HG02973 (cell line): Measurements from ENCODE around the gene SLC26A9.

Source experiments
- ATAC-seq: cut with Tn5 transposase; IDR thresholded peaks from one replicate; pipeline ENCODE4 v1.9.1; 2021; ENCODE audit warnings: moderate library complexity; ENCODE audit not compliant: unreplicated experiment

Gene SLC26A9

GRCh38 chr1:205949753-205950152 is 6.5 kb upstream of the SLC26A9 start:
- ATAC-seq = no peak

GRCh38 chr1:205948886-205949285 is 5.6 kb upstream of the SLC26A9 start:
- no peak for ATAC-seq

- ATAC-seq = no peak
These were observed 4.8 kb upstream of the SLC26A9 start for GRCh38 chr1:205948039-205948438.

GRCh38 chr1:205947024-205947423 is 3.8 kb upstream of the SLC26A9 start:
- no peak for ATAC-seq

GRCh38 chr1:205945069-205945468 is 1.8 kb upstream of the SLC26A9 start:
- no peak for ATAC-seq

GRCh38 chr1:205944525-205944924 is 1.3 kb upstream of the SLC26A9 start:
- no peak for ATAC-seq

- no peak for ATAC-seq
These were observed 561 bp downstream of the SLC26A9 start for GRCh38 chr1:205942631-205943159.

GRCh38 chr1:205940710-205941109 is 2.5 kb downstream of the SLC26A9 start:
- no peak for ATAC-seq

- no peak for ATAC-seq
These were observed 3.4 kb downstream of the SLC26A9 start for GRCh38 chr1:205939690-205940330.

GRCh38 chr1:205938682-205939081 is 4.6 kb downstream of the SLC26A9 start:
- no peak for ATAC-seq

- no peak for ATAC-seq
These were observed 6.2 kb downstream of the SLC26A9 start for GRCh38 chr1:205936846-205937586.

GRCh38 chr1:205936311-205936710 is 6.9 kb downstream of the SLC26A9 start:
- no peak for ATAC-seq

GRCh38 chr1:205935869-205936268 is 7.4 kb downstream of the SLC26A9 start:
- no peak for ATAC-seq

- ATAC-seq = no peak
These were observed 8.5 kb downstream of the SLC26A9 start for GRCh38 chr1:205934788-205935187.

- ATAC-seq = no peak
These were observed 9.3 kb downstream of the SLC26A9 start for GRCh38 chr1:205933671-205934618.

- no peak for ATAC-seq
These were observed 10.5 kb downstream of the SLC26A9 start for GRCh38 chr1:205932776-205933175.

GRCh38 chr1:205930799-205931281 is 12.4 kb downstream of the SLC26A9 start:
- ATAC-seq = no peak

- ATAC-seq = no peak
These were observed 13.1 kb downstream of the SLC26A9 start for GRCh38 chr1:205930195-205930577.

GRCh38 chr1:205929496-205930194 is 13.6 kb downstream of the SLC26A9 start:
- no peak for ATAC-seq

- ATAC-seq = no peak
These were observed 14.9 kb downstream of the SLC26A9 start for GRCh38 chr1:205928317-205928716.
